H1 (cell line): ENCODE data around the gene CLASP2. TPM values are rescaled to one million over a fixed set of nuclear protein-coding genes. Genes with fewer than 3 reads are reported as not detected.

Experiments
- CTCF ChIA-PET: fragments of 300-600 bp; sonication (Branson Sonifier 250); formaldehyde crosslinking; loops from one replicate; lab custom pipeline; 2021; ENCODE audit not compliant: partially characterized antibody; lab: Charles Lee
- POLR2A ChIA-PET: fragments of 300-600 bp; sonication (Branson Sonifier 250); formaldehyde crosslinking; loops from one replicate; lab custom pipeline; 2021; ENCODE audit warnings: inconsistent platforms; ENCODE audit not compliant: partially characterized antibody; lab: Charles Lee
- DNase-seq, 2 experiments: peaks; one replicate each; pipeline versions ENCODE4 v3.0.0 to v3.0.0-alpha.2; 2010 to 2022; ENCODE audit warnings: low spot score in 2 of 2, low read depth in 1 of 2, mixed read lengths in 1 of 2
- FAIRE-seq: peaks from 2 replicates; lab custom pipeline; 2011; peaks lifted over from hg19 to GRCh38; lab: Jason Lieb, UNC
- H2AFZ ChIP-seq: 2 replicates; pipeline ENCODE4 v1.8.1; 2012; ENCODE audit warnings: low read length, inconsistent platforms
- H2AK5ac ChIP-seq: 2 replicates; pipeline ENCODE4 v1.6.1; 2013; ENCODE audit warnings: low read depth, low read length
- H2BK120ac ChIP-seq: replicated peaks from 2 replicates; pipeline ENCODE3; 2013; ENCODE audit warnings: low read depth, low read length, inconsistent platforms
- H2BK12ac ChIP-seq: 2 replicates; pipeline ENCODE4 v1.6.1; 2013; ENCODE audit warnings: low read depth, low read length
- H2BK15ac ChIP-seq: 2 replicates; pipeline ENCODE4 v1.6.1; 2013; ENCODE audit warnings: low read length
- H2BK20ac ChIP-seq: 2 replicates; pipeline ENCODE4 v1.6.1; 2013; ENCODE audit warnings: low read length
- H2BK5ac ChIP-seq: 2 replicates; pipeline ENCODE4 v1.6.1; 2013; ENCODE audit warnings: low read depth, low read length
- H3K14ac ChIP-seq: 2 replicates; pipeline ENCODE4 v1.6.1; 2013; ENCODE audit warnings: inconsistent platforms; ENCODE audit not compliant: insufficient read length
- H3K18ac ChIP-seq: 2 replicates; pipeline ENCODE4 v1.6.1; 2013; ENCODE audit warnings: low read length; ENCODE audit errors: extremely low read depth
- H3K23ac ChIP-seq: 2 replicates; pipeline ENCODE4 v1.6.1; 2013; ENCODE audit warnings: inconsistent platforms; ENCODE audit not compliant: insufficient read length
- H3K23me2 ChIP-seq: 2 replicates; pipeline ENCODE4 v1.6.1; 2013; ENCODE audit warnings: low read depth, low read length
- H3K27ac ChIP-seq: 2 replicates; pipeline ENCODE4 v1.6.1; 2011; ENCODE audit warnings: low read depth, low read length, inconsistent platforms
- H3K27me3 ChIP-seq, 4 experiments: replicated peaks in 1 of 4; 1 replicate in 1 of 4; 2 replicates in 3 of 4; pipeline versions ENCODE4 v1.6.1 to v1.8.1; 2011 to 2013; ENCODE audit warnings: low read length in 3 of 4, mild to moderate bottlenecking in 3 of 4, inconsistent platforms in 2 of 4, mixed read lengths in 2 of 4, moderate library complexity in 1 of 4; ENCODE audit not compliant: control insufficient read depth in 3 of 4, insufficient read depth in 3 of 4; ENCODE audit errors: extremely low read depth in 1 of 4
- H3K36me3 ChIP-seq, 4 experiments: 2 replicates each; pipeline versions ENCODE4 v1.6.1 to v1.8.1; 2011 to 2013; ENCODE audit warnings: mild to moderate bottlenecking in 4 of 4, low read length in 3 of 4, moderate library complexity in 2 of 4, control low read depth in 1 of 4, inconsistent platforms in 1 of 4; ENCODE audit not compliant: insufficient read depth in 4 of 4, control insufficient read depth in 2 of 4
- H3K4ac ChIP-seq: replicated peaks from 2 replicates; pipeline ENCODE3; 2013; ENCODE audit warnings: low read length, low read depth, mixed read lengths, inconsistent platforms; ENCODE audit not compliant: insufficient read length
- H3K4me1 ChIP-seq, 4 experiments: replicated peaks in 1 of 4; 1 replicate in 1 of 4; 2 replicates in 3 of 4; pipeline versions ENCODE4 v1.6.1 to v1.8.1; 2011 to 2013; ENCODE audit warnings: low read length in 3 of 4, inconsistent platforms in 2 of 4, mixed read lengths in 1 of 4; ENCODE audit not compliant: insufficient read depth in 4 of 4, control insufficient read depth in 3 of 4
- H3K4me2 ChIP-seq, 2 experiments: 2 replicates each; pipeline versions ENCODE4 v1.6.1 to v1.8.1; 2011 to 2013; ENCODE audit warnings: low read depth in 2 of 2, low read length in 2 of 2, control low read depth in 1 of 2, inconsistent platforms in 1 of 2, mild to moderate bottlenecking in 1 of 2; ENCODE audit not compliant: insufficient read depth in 1 of 2
- H3K4me3 ChIP-seq, 4 experiments: fragments of 200-600, 300-600 bp in 1 of 4; sonication (generic), shearing (Covaris generic), sonication (Bioruptor Twin) in 1 of 4; 2 replicates each; pipeline versions ENCODE4 v1.5.1 to v1.8.1; 2011 to 2016; ENCODE audit warnings: low read length in 4 of 4, low read depth in 3 of 4, control low read depth in 2 of 4, inconsistent platforms in 2 of 4, mild to moderate bottlenecking in 2 of 4, mixed read lengths in 1 of 4, moderate library complexity in 1 of 4; ENCODE audit not compliant: insufficient read depth in 2 of 4; ENCODE audit errors: extremely low read depth in 1 of 4
- H3K56ac ChIP-seq: replicated peaks from 2 replicates; pipeline ENCODE3; 2013; ENCODE audit warnings: low read depth, mild to moderate bottlenecking, mixed read lengths, low read length, inconsistent platforms; ENCODE audit not compliant: insufficient read length
- H3K79me1 ChIP-seq: 2 replicates; pipeline ENCODE4 v1.6.1; 2013; ENCODE audit warnings: low read depth, low read length, control low read depth
- H3K79me2 ChIP-seq, 2 experiments: 2 replicates each; pipeline versions ENCODE4 v1.6.1 to v1.8.1; 2012 to 2013; ENCODE audit warnings: low read length in 2 of 2, mild to moderate bottlenecking in 2 of 2, inconsistent platforms in 1 of 2; ENCODE audit not compliant: insufficient read depth in 2 of 2, control insufficient read depth in 1 of 2
- H3K9ac ChIP-seq, 4 experiments: replicated peaks in 1 of 4; 1 replicate in 1 of 4; 2 replicates in 3 of 4; pipeline versions ENCODE4 v1.6.1 to v1.8.1; 2011 to 2013; ENCODE audit warnings: low read depth in 3 of 4, low read length in 3 of 4, control low read depth in 2 of 4, mild to moderate bottlenecking in 2 of 4, moderate library complexity in 2 of 4, inconsistent platforms in 1 of 4; ENCODE audit errors: extremely low read depth in 1 of 4
- H3K9me3 ChIP-seq, 2 experiments: 2 replicates each; pipeline versions ENCODE4 v1.6.1 to v1.8.1; 2012 to 2013; ENCODE audit warnings: mild to moderate bottlenecking in 2 of 2, moderate library complexity in 2 of 2, control low read depth in 1 of 2, inconsistent platforms in 1 of 2, low read depth in 1 of 2, low read length in 1 of 2, mixed read lengths in 1 of 2; ENCODE audit not compliant: insufficient read depth in 2 of 2
- H4K20me1 ChIP-seq, 2 experiments: replicated peaks in 1 of 2; 2 replicates each; pipeline versions ENCODE3 to v1.8.1; 2011 to 2013; ENCODE audit warnings: inconsistent platforms in 2 of 2, low read length in 2 of 2, mild to moderate bottlenecking in 1 of 2; ENCODE audit not compliant: insufficient read depth in 2 of 2, control insufficient read depth in 1 of 2
- H4K5ac ChIP-seq: 2 replicates; pipeline ENCODE4 v1.6.1; 2013; ENCODE audit warnings: low read length, low read depth, mixed read lengths, inconsistent platforms; ENCODE audit not compliant: insufficient read length
- H4K8ac ChIP-seq: 2 replicates; pipeline ENCODE4 v1.8.0; 2013; ENCODE audit warnings: mild to moderate bottlenecking, moderate library complexity, low read length, inconsistent platforms; ENCODE audit not compliant: insufficient read depth; ENCODE audit errors: extremely low read depth
- H4K91ac ChIP-seq: replicated peaks from 2 replicates; pipeline ENCODE3; 2013; ENCODE audit warnings: low read length, mixed read lengths, inconsistent platforms; ENCODE audit not compliant: insufficient read length
- CHD1 ChIP-seq: IDR thresholded peaks from 2 replicates; pipeline ENCODE4 v1.6.1; 2012; ENCODE audit warnings: low read depth, low read length, improper control_type of control experiment
- PHF8 ChIP-seq: fragments of 200-600 bp; sonication (generic); conservative IDR thresholded peaks from 2 replicates; pipeline ENCODE4 v1.7.1; 2012; ENCODE audit warnings: low read depth, mild to moderate bottlenecking, inconsistent platforms, low read length, moderate library complexity
- RAD21 ChIP-seq, 2 experiments: IDR thresholded peaks in 1 of 2; conservative IDR thresholded peaks in 1 of 2; 2 replicates each; pipeline ENCODE4 v1.6.1; 2011; ENCODE audit warnings: low read depth in 2 of 2, low read length in 2 of 2, improper control_type of control experiment in 1 of 2, inconsistent platforms in 1 of 2, mild to moderate bottlenecking in 1 of 2, moderate library complexity in 1 of 2
- SAP30 ChIP-seq: fragments of 300-600 bp; sonication (generic); IDR thresholded peaks from 2 replicates; pipeline ENCODE4 v1.7.1; 2012; ENCODE audit warnings: low read length, moderate library complexity, mild to moderate bottlenecking, inconsistent platforms; ENCODE audit not compliant: insufficient read depth, insufficient replicate concordance
- SIRT6 ChIP-seq: IDR thresholded peaks from one replicate; pipeline ENCODE4 v1.7.1; 2012; ENCODE audit warnings: low read length, inconsistent platforms
- SIX5 ChIP-seq: IDR thresholded peaks from 2 replicates; pipeline ENCODE4 v1.6.1; 2011; ENCODE audit warnings: mild to moderate bottlenecking, low read depth, low read length
- SP2 ChIP-seq: IDR thresholded peaks from 2 replicates; pipeline ENCODE4 v1.6.1; 2012; ENCODE audit warnings: mild to moderate bottlenecking, low read length, inconsistent platforms
- TAF1 ChIP-seq: IDR thresholded peaks from 2 replicates; pipeline ENCODE4 v1.6.1; 2011; ENCODE audit warnings: mild to moderate bottlenecking, low read depth, low read length
- WGBS, 2 experiments: shearing (Covaris generic) in 1 of 2; methylation state at CpG; one replicate each; pipeline versions ENCODE4 v1.1.6 to v1.1.7; 2013 to 2015; ENCODE audit warnings: low lambda C conversion rate in 2 of 2, mixed read lengths in 2 of 2, inconsistent platforms in 1 of 2, low coverage in 1 of 2, missing lambda C conversion rate in 1 of 2; ENCODE audit not compliant: insufficient replicate concordance in 2 of 2, insufficient coverage in 1 of 2, insufficient read length in 1 of 2; ENCODE audit errors: extremely low coverage in 1 of 2, missing lambda C conversion rate in 1 of 2; 5-methylcytosine and 5-hydroxymethylcytosine counted together
- long read RNA-seq, 2 experiments: library from RNA in 1 of 2; library from capped mRNA in 1 of 2; stranded (forward); transcript quantifications; one replicate each; pipeline ENCODE4 v2.0.0, GENCODE V29; 2021; ENCODE audit warnings: inconsistent platforms in 1 of 2
- polyA minus RNA-seq, 3 experiments: library from RNA; depleted of rRNA, polyadenylated mRNA; stranded (reverse); fragments of >200 nt; gene quantifications; 1 replicate in 2 of 3; 2 replicates in 1 of 3; pipeline ENCODE4 v1.2.3, GENCODE V29; 2011
- polyA plus RNA-seq, 7 experiments: library from polyadenylated mRNA; depleted of rRNA in 3 of 7; stranded (reverse) in 5 of 7; unstranded in 2 of 7; fragments of >200 nt in 5 of 7; fragments of 200-250 nt in 2 of 7; gene quantifications; 1 replicate in 5 of 7; 2 replicates in 1 of 7; 4 replicates in 1 of 7; pipeline versions ENCODE4 v1.2.1 to v1.2.3, GENCODE V29; 2011 to 2013; ENCODE audit warnings: missing spikeins in 2 of 7, mixed read lengths in 2 of 7
- total RNA-seq: library from RNA; stranded (reverse); fragmentation: NEBNext Ultra II Directional; extraction: Animal tissue kit (Norgen Biotek cat#: 25700); gene quantifications from 2 replicates; pipeline ENCODE4 v1.2.1, GENCODE V29; 2021

CLASP2 gene
- total RNA-seq (51.6 and 58.0 TPM in 2 replicates), polyA plus RNA-seq (2011; rRNA removed) (16.3 and 21.7 TPM in 2 replicates), polyA minus RNA-seq (2011; rRNA and poly(A)+ RNA removed) (82.8 and 104 TPM in 2 replicates)
- polyA plus RNA-seq (2011; cell fraction: cytosol; rRNA removed), result 17.6 TPM
- polyA plus RNA-seq (2011; cell fraction: nucleus; rRNA removed), result 52.4 TPM
- polyA plus RNA-seq (2012, experiment 1 of 2), result 16.6 to 29.0 TPM (median 20.5 TPM) in 4 replicates
- 1.2 TPM for polyA plus RNA-seq (2012, experiment 2 of 2)
- 17.9 TPM for polyA plus RNA-seq (2013, experiment 1 of 2)
- polyA plus RNA-seq (2013, experiment 2 of 2), result 18.1 TPM
- polyA minus RNA-seq (2011; cell fraction: cytosol; rRNA and poly(A)+ RNA removed), result 44.9 TPM
- 185 TPM for polyA minus RNA-seq (2011; cell fraction: nucleus; rRNA and poly(A)+ RNA removed)
- long read RNA-seq, experiment 1, partial matches to known transcripts, result 13 of 21 reads
- long read RNA-seq, experiment 1, other reads (novel, unspliced or antisense), result 8 of 21 reads
- long read RNA-seq, experiment 2, partial matches to known transcripts, result 2 of 5 reads
- long read RNA-seq, experiment 2, other reads (novel, unspliced or antisense), result 3 of 5 reads

GRCh38 chr3:33717866-33718594 lies at the start of gene CLASP2:
Gene CLASP2 (minus strand): TSS chr3:33718254. CDS start chr3:33718002, 252 bp downstream.
- H3K23me2 ChIP-seq, result peaks cover 6% of the 10 kb centered on the region
- no peak within 1 kb of the TSS for H3K23ac ChIP-seq
- DNase-seq, result peak; percentile 76 to 90
- no peak within 1 kb of the TSS for H2BK120ac ChIP-seq
- no peak within 1 kb of the TSS for H2BK12ac ChIP-seq
- H3K79me1 ChIP-seq, result no peaks in the 10 kb centered on the region
- peak within 1 kb of the TSS; percentile 83 for H4K5ac ChIP-seq
- H3K27me3 ChIP-seq, result no peaks in the 10 kb centered on the region
- H4K91ac ChIP-seq, result no peak within 1 kb of the TSS
- WGBS, 2 experiments, result 1% methylated on average over 46 of the region's 68 CpGs; no CpG with 5 or more reads in 1 of the 2 experiments
- peak within 1 kb of the TSS; percentile 97 for H4K8ac ChIP-seq
- peaks cover 0 to 5% (median 1%) of the 10 kb centered on the region in 4 experiments; a peak in 6 of 7 replicates for H3K4me1 ChIP-seq
- H3K36me3 ChIP-seq, result no peaks in the 10 kb centered on the region
- no peak within 1 kb of the TSS for H2BK15ac ChIP-seq
- CTCF ChIA-PET, result interaction anchor here (0.8 to 1.4 kb wide), 3 partner anchors 12 to 82 kb away, joined by 3 to 4 read pairs (median 3); no protein-coding TSS in a partner anchor
- no peak within 1 kb of the TSS for H3K14ac ChIP-seq
- peaks cover 7 to 42% of the 10 kb centered on the region in 2 experiments; a peak in 2 of 4 replicates for H3K79me2 ChIP-seq
- H4K20me1 ChIP-seq, result peaks cover 0 to 9% of the 10 kb centered on the region in 2 experiments
- H3K18ac ChIP-seq, result peak within 1 kb of the TSS; percentile 81; the same call in 1 of the 2 replicates
- H2BK5ac ChIP-seq, result peak within 1 kb of the TSS; percentile 71; the same call in 1 of the 2 replicates
- no peak within 1 kb of the TSS for H2AK5ac ChIP-seq
- peak within 1 kb of the TSS; percentile 81 to 88 (median 83) for H3K4me3 ChIP-seq
- peak within 1 kb of the TSS; percentile 48 for H3K4ac ChIP-seq
- no peaks in the 10 kb centered on the region for H3K9me3 ChIP-seq
- H3K27ac ChIP-seq, result peak within 1 kb of the TSS; percentile 81; the same call in 1 of the 2 replicates
- no peak within 1 kb of the TSS for H3K56ac ChIP-seq
- no peak within 1 kb of the TSS for H2BK20ac ChIP-seq
- peak within 1 kb of the TSS; percentile 79 to 82 for H3K4me2 ChIP-seq
- POLR2A ChIA-PET, result interaction anchor here (0.8 to 1.2 kb wide), 5 partner anchors 12 to 185 kb away, joined by 3 to 6 read pairs (median 4); no protein-coding TSS in a partner anchor
- peak within 1 kb of the TSS; percentile 94 for H2AFZ ChIP-seq
- H3K9ac ChIP-seq, result peak within 1 kb of the TSS; percentile 73 to 84 (median 78)
- FAIRE-seq, result no peak
- TF ChIP-seq TAF1, result peak; percentile 88
- TF ChIP-seq RAD21 (IDR thresholded peaks at IDR 0.05 in 1 of 2, conservative IDR thresholded peaks at IDR 0.05 in 1 of 2; ENCODE audit: low read depth in 2 of 2, low read length in 2 of 2), result no peak
- TF ChIP-seq SIX5, result no peak
- TF ChIP-seq CHD1, result no peak
- no peak for TF ChIP-seq SAP30
- no peak for TF ChIP-seq SIRT6
- peak; percentile 95 for TF ChIP-seq PHF8
- TF ChIP-seq SP2, result no peak
